PC-3 (cell line): ENCODE data around the gene ASB16. TPM values are rescaled to one million over a fixed set of nuclear protein-coding genes. Genes with fewer than 3 reads are reported as not detected.

Experiments used
- ATAC-seq: fragments of 200-7000 bp; cut with Tn5 transposase; 2 replicates; pipeline ENCODE4 v1.9.1; 2020; ENCODE audit warnings: mild to moderate bottlenecking, moderate library complexity
- BruUV-seq: library from RNA; stranded (reverse); fragments of 400-500 nt; replicated peaks from 2 replicates; lab custom pipeline; 2021; lab: Mats Ljungman, UMichigan
- CTCF ChIA-PET: fragments of 300-600 bp; sonication (Branson Sonifier 250); formaldehyde crosslinking; loops from one replicate; lab custom pipeline; 2022; ENCODE audit warnings: antibody characterized with exemption; lab: Charles Lee
- POLR2A ChIA-PET: fragments of 300-600 bp; sonication (Branson Sonifier 250); formaldehyde crosslinking; loops from one replicate; lab custom pipeline; 2022; ENCODE audit warnings: antibody characterized with exemption; ENCODE audit not compliant: unreplicated experiment; lab: Charles Lee
- DNase-seq: peaks from one replicate; pipeline ENCODE4 v3.0.0-alpha.2; 2015
- H2AFZ ChIP-seq: fragments of 300-600 bp; sonication (generic); 2 replicates; pipeline ENCODE4 v1.6.0; 2016; ENCODE audit warnings: antibody characterized with exemption, low read length
- H3F3A ChIP-seq: fragments of 300-600 bp; sonication (generic); one replicate; pipeline ENCODE4 v1.6.0; 2017; ENCODE audit warnings: antibody characterized with exemption, low read length, control low read depth, mild to moderate bottlenecking; ENCODE audit not compliant: unreplicated experiment
- H3K27ac ChIP-seq: fragments of 300-600 bp; sonication (generic); 2 replicates; pipeline ENCODE4 v1.5.1; 2016; ENCODE audit warnings: mild to moderate bottlenecking, low read length
- H3K27me3 ChIP-seq: fragments of 300-600 bp; sonication (generic); 2 replicates; pipeline ENCODE4 v1.6.1; 2016; ENCODE audit warnings: low read length, mixed read lengths
- H3K36me3 ChIP-seq: fragments of 300-600 bp; sonication (generic); 2 replicates; pipeline ENCODE4 v1.6.1; 2016; ENCODE audit warnings: low read depth, mixed run types, low read length, mixed read lengths
- H3K4me1 ChIP-seq: fragments of 300-600 bp; sonication (generic); 2 replicates; pipeline ENCODE4 v1.5.1; 2016; ENCODE audit warnings: low read length; ENCODE audit not compliant: insufficient read depth
- H3K4me2 ChIP-seq: fragments of 300-600 bp; sonication (generic); 2 replicates; pipeline ENCODE4 v1.6.0; 2016; ENCODE audit warnings: low read length
- H3K4me3 ChIP-seq: fragments of 300-600 bp; sonication (generic); 2 replicates; pipeline ENCODE4 v1.5.1; 2016; ENCODE audit warnings: mild to moderate bottlenecking, low read length, mixed read lengths
- H3K79me2 ChIP-seq: fragments of 300-600 bp; sonication (generic); 2 replicates; pipeline ENCODE4 v1.6.1; 2017; ENCODE audit warnings: low read length, mixed read lengths
- H3K9ac ChIP-seq: fragments of 300-600 bp; sonication (generic); 2 replicates; pipeline ENCODE4 v1.6.0; 2016; ENCODE audit warnings: mild to moderate bottlenecking, low read length
- H3K9me2 ChIP-seq: fragments of 300-600 bp; sonication (generic); replicated peaks from 2 replicates; pipeline ENCODE4 v1.6.1; 2016; ENCODE audit warnings: mixed run types, low read length, mixed read lengths
- H3K9me3 ChIP-seq: fragments of 300-600 bp; sonication (generic); 2 replicates; pipeline ENCODE4 v1.6.1; 2016; ENCODE audit warnings: low read length, mixed read lengths
- H4K20me1 ChIP-seq: fragments of 300-600 bp; sonication (generic); 2 replicates; pipeline ENCODE4 v1.6.1; 2016; ENCODE audit warnings: low read length, mixed read lengths
- EZH2 ChIP-seq: fragments of 300-600 bp; sonication (generic); IDR thresholded peaks from one replicate; pipeline ENCODE4 v1.6.1; 2017; ENCODE audit warnings: antibody characterized with exemption, mild to moderate bottlenecking, low read length; ENCODE audit not compliant: unreplicated experiment
- EZH2phosphoT487 ChIP-seq: fragments of 300-600 bp; sonication (generic); IDR thresholded peaks from 2 replicates; pipeline ENCODE4 v1.6.1; 2018; ENCODE audit warnings: mild to moderate bottlenecking, antibody characterized with exemption, low read length, borderline replicate concordance
- intact Hi-C: fragments of 100-400 bp; cut with micrococcal nuclease; formaldehyde crosslinking; loops from 2 replicates; pipeline ENCODE4 v1.9.0; 2023
- total RNA-seq: library from RNA; depleted of rRNA; stranded (reverse); fragments of >200 nt; gene quantifications from 2 replicates; pipeline ENCODE4 v1.2.3, GENCODE V29; 2014
- TF ChIP-seq, protein P1 (sequence below): fragments of 300-600 bp; sonication (generic); conservative IDR thresholded peaks from 2 replicates; pipeline ENCODE4 v1.5.1; 2017; ENCODE audit warnings: antibody characterized with exemption, low read depth, mild to moderate bottlenecking, low read length

The ASB16 gene
- total RNA-seq, 1 experiment from 2014 or later: 0.51 TPM

- no peak for DNase-seq
Observed at GRCh38 chr17:44176257-44176656, 5.8 kb downstream of the ASB16 start.

DNA sequence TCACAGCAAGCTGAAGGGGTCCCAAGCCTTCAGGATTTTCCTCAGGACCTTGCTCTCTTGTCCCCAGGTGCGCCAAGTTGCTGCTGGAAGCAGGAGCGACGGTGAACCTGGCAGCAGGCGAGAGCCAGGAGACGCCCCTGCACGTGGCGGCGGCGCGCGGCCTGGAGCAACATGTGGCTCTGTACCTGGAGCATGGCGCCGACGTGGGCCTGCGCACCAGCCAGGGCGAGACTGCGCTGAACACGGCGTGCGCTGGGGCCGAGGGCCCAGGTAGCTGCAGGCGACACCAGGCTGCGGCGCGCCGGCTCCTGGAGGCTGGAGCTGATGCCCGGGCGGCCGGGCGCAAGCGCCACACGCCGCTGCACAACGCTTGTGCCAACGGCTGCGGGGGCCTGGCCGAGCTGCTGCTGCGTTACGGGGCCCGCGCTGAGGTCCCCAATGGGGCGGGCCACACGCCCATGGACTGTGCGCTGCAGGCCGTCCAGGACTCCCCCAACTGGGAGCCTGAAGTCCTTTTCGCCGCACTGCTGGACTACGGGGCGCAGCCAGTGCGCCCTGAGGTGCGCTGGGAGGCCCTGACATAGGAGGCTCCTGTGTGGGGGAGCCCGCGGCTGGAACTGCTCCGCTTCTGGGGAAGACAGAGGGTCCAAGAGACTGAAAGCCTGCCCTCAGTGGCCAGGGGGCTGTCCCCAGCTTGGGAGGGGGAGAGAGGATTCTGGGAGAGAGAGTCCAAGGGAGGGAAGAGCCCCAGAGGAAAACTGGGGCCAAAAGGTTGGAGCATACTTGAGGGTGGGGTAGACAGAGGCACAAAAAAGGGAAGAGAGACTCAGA is 6.4 kb downstream of the ASB16 start:
- Histone ChIP-seq H3K27ac (no peak overlapping the region), H3K4me2 (no peak overlapping the region), H3K27me3 (no peaks in the 10 kb centered on the region), H3K9me2 (no peaks in the 10 kb centered on the region), H3K9me3 (no peaks in the 10 kb centered on the region), H3K79me2 (peaks cover 3% of the 10 kb centered on the region; the same call in 1 of the 2 replicates), H3K36me3 (peaks cover 12% of the 10 kb centered on the region; the same call in 1 of the 2 replicates), H3K9ac (no peak overlapping the region), H3K4me1 (no peaks in the 10 kb centered on the region), H3K4me3 (no peak overlapping the region), H4K20me1 (no peaks in the 10 kb centered on the region), H3F3A (no peaks in the 10 kb centered on the region), H2AFZ (no peak overlapping the region)
- ChIA-PET POLR2A (no interaction called here), CTCF (interaction anchor here (0.7 kb wide), 1 partner anchor 38 kb away, joined by 3 read pairs; no protein-coding TSS in a partner anchor)
- ATAC-seq: no peak
- no TSS peak for BruUV-seq
- DNase-seq: no peak
- intact Hi-C loops: no loop called here
- TF ChIP-seq EZH2phosphoT487 (no peak), EZH2 (no peak)
- TF ChIP-seq, protein P1, sequence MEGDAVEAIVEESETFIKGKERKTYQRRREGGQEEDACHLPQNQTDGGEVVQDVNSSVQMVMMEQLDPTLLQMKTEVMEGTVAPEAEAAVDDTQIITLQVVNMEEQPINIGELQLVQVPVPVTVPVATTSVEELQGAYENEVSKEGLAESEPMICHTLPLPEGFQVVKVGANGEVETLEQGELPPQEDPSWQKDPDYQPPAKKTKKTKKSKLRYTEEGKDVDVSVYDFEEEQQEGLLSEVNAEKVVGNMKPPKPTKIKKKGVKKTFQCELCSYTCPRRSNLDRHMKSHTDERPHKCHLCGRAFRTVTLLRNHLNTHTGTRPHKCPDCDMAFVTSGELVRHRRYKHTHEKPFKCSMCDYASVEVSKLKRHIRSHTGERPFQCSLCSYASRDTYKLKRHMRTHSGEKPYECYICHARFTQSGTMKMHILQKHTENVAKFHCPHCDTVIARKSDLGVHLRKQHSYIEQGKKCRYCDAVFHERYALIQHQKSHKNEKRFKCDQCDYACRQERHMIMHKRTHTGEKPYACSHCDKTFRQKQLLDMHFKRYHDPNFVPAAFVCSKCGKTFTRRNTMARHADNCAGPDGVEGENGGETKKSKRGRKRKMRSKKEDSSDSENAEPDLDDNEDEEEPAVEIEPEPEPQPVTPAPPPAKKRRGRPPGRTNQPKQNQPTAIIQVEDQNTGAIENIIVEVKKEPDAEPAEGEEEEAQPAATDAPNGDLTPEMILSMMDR: no peak

More at GRCh38 chr17:44176257-44176656, 5.8 kb downstream of the ASB16 start:
- Histone ChIP-seq H3K9me3 (no peaks in the 10 kb centered on the region), H3K9ac (no peak overlapping the region), H3K36me3 (peaks cover 8% of the 10 kb centered on the region; the same call in 1 of the 2 replicates), H3F3A (no peaks in the 10 kb centered on the region), H3K79me2 (no peaks in the 10 kb centered on the region), H3K27me3 (no peaks in the 10 kb centered on the region), H2AFZ (no peak overlapping the region), H3K4me3 (no peak overlapping the region), H3K4me2 (no peak overlapping the region), H4K20me1 (no peaks in the 10 kb centered on the region), H3K9me2 (no peaks in the 10 kb centered on the region), H3K27ac (no peak overlapping the region), H3K4me1 (no peaks in the 10 kb centered on the region)
- BruUV-seq: no TSS peak
- TF ChIP-seq EZH2phosphoT487 (no peak), EZH2 (no peak)
- TF ChIP-seq, protein P1: no peak
- ChIA-PET CTCF (interaction anchor here (0.7 kb wide), 1 partner anchor 38 kb away, joined by 3 read pairs; no protein-coding TSS in a partner anchor), POLR2A (no interaction called here)
- ATAC-seq: no peak
- intact Hi-C loops: no loop called here

DNA sequence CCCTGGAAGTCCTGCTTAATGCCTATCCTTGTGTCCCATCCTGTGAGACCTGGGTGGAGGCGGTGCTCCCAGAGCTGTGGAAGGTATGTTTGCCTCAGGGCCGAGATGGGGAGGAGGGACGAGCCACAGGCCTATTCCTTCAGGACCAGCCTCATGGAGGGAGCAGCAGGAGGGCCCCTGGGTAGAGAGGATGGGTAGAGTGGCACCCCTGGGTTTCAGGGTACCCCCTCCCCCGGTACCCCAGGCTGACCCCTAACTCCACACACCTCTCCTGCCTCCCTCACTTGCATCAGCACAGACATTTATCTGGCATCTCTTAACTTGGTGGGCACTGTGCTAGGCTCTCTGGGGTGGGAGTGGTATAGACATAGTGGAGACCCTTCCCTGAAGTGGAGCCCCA is 7.1 kb downstream of the ASB16 start:
- CTCF ChIA-PET: no interaction called here
- POLR2A ChIA-PET: no interaction called here
- no peak for DNase-seq
- Histone ChIP-seq H3F3A (no peaks in the 10 kb centered on the region), H3K27me3 (no peaks in the 10 kb centered on the region), H3K9me3 (no peaks in the 10 kb centered on the region), H3K9me2 (no peaks in the 10 kb centered on the region), H3K4me2 (no peak overlapping the region), H4K20me1 (no peaks in the 10 kb centered on the region), H3K9ac (no peak overlapping the region), H3K4me1 (no peaks in the 10 kb centered on the region), H3K27ac (no peak overlapping the region), H2AFZ (no peak overlapping the region), H3K36me3 (peaks cover 19% of the 10 kb centered on the region; the same call in 1 of the 2 replicates), H3K79me2 (peaks cover 11% of the 10 kb centered on the region), H3K4me3 (no peak overlapping the region)
- no TSS peak for BruUV-seq
- intact Hi-C loops: no loop called here
- TF ChIP-seq EZH2: no peak
- TF ChIP-seq, protein P1: no peak
- TF ChIP-seq EZH2phosphoT487: no peak
- no peak for ATAC-seq
